ENCODE measurements around the gene TMEM51. TPM values are rescaled to one million over a fixed set of nuclear protein-coding genes. Genes with fewer than 3 reads are reported as not detected.

Gene TMEM51
- total RNA-seq, 1 experiment from 2014 or later, result 24.7 TPM

- Histone ChIP-seq H3K9me3 (no peaks in the 10 kb centered on the region), H3K36me3 (ENCODE audit: control insufficient read depth, insufficient read depth, low read length) (no peaks in the 10 kb centered on the region), H3K27me3 (replicated peaks; ENCODE audit: control insufficient read depth, insufficient read depth, low read length) (no peaks in the 10 kb centered on the region), H3K4me3 (ENCODE audit: low read depth, low read length) (no peak overlapping the region), H3K4me1 (peaks cover 60% of the 10 kb centered on the region)
- POLR2A ChIA-PET, result interaction anchor here (0.7 to 1.2 kb wide), 2 partner anchors 45 to 76 kb away, joined by 3 to 7 read pairs; partner anchors contain the start of gene TMEM51
- TF ChIP-seq CTCF (IDR thresholded peaks at IDR 0.05; ENCODE audit: insufficient read depth in 1 of 2, low read depth in 1 of 2, low read length in 1 of 2, severe bottlenecking in 1 of 2, unreplicated experiment in 1 of 2), result no peak
- no TSS peak for BruUV-seq (replicated peaks)
- no peaks in the 10 kb centered on the region for H3K27me3 Mint-ChIP-seq (ENCODE audit: insufficient read depth, unreplicated experiment)
- DNase-seq, result peak in 1 of 2 experiments; percentile 20
- peaks cover 21% of the 10 kb centered on the region for H3K36me3 Mint-ChIP-seq (ENCODE audit: insufficient read depth, unreplicated experiment)
- peaks cover 43% of the 10 kb centered on the region for H3K4me1 Mint-ChIP-seq (ENCODE audit: low read depth, unreplicated experiment)
- H3K9me3 Mint-ChIP-seq (ENCODE audit: unreplicated experiment), result no peaks in the 10 kb centered on the region
- intact Hi-C loops (cut with micrococcal nuclease; ENCODE audit: unreplicated experiment), result no loop called here
- peak overlapping the region; percentile 80 for H3K27ac Mint-ChIP-seq (ENCODE audit: unreplicated experiment)
- H3K4me3 Mint-ChIP-seq (ENCODE audit: unreplicated experiment), result peak overlapping the region; percentile 43
- CTCF ChIA-PET, result interaction anchor here (0.6 to 1.0 kb wide), 3 partner anchors 8 to 134 kb away, joined by 3 read pairs; no protein-coding TSS in a partner anchor
These were observed 44.3 kb downstream of the TMEM51 start for GRCh38 chr1:15197591-15198447.

- Histone ChIP-seq H3K9me3 (no peaks in the 10 kb centered on the region), H3K4me1 (peaks cover 59% of the 10 kb centered on the region), H3K27me3 (replicated peaks; ENCODE audit: control insufficient read depth, insufficient read depth, low read length) (no peaks in the 10 kb centered on the region), H3K36me3 (ENCODE audit: control insufficient read depth, insufficient read depth, low read length) (no peaks in the 10 kb centered on the region), H3K4me3 (ENCODE audit: low read depth, low read length) (no peak overlapping the region)
- DNase-seq, result no peak
- H3K27ac Mint-ChIP-seq (ENCODE audit: unreplicated experiment), result peak overlapping the region; percentile 80
- H3K36me3 Mint-ChIP-seq (ENCODE audit: insufficient read depth, unreplicated experiment), result peaks cover 20% of the 10 kb centered on the region
- H3K27me3 Mint-ChIP-seq (ENCODE audit: insufficient read depth, unreplicated experiment), result no peaks in the 10 kb centered on the region
- POLR2A ChIA-PET, result no interaction called here
- CTCF ChIA-PET, result interaction anchor here (0.6 kb wide), 1 partner anchor 133 kb away, joined by 3 read pairs; no protein-coding TSS in a partner anchor
- no TSS peak for BruUV-seq (replicated peaks)
- H3K4me3 Mint-ChIP-seq (ENCODE audit: unreplicated experiment), result no peak overlapping the region
- peaks cover 43% of the 10 kb centered on the region for H3K4me1 Mint-ChIP-seq (ENCODE audit: low read depth, unreplicated experiment)
- no peak for TF ChIP-seq CTCF (IDR thresholded peaks at IDR 0.05; ENCODE audit: insufficient read depth in 1 of 2, low read depth in 1 of 2, low read length in 1 of 2, severe bottlenecking in 1 of 2, unreplicated experiment in 1 of 2)
- intact Hi-C loops (cut with micrococcal nuclease; ENCODE audit: unreplicated experiment), result no loop called here
- no peaks in the 10 kb centered on the region for H3K9me3 Mint-ChIP-seq (ENCODE audit: unreplicated experiment)
These were observed 45.1 kb downstream of the TMEM51 start for GRCh38 chr1:15198684-15199083.

- Mint-ChIP-seq H3K4me1 (ENCODE audit: low read depth, unreplicated experiment) (peaks cover 27% of the 10 kb centered on the region), H3K27me3 (ENCODE audit: insufficient read depth, unreplicated experiment) (no peaks in the 10 kb centered on the region), H3K4me3 (ENCODE audit: unreplicated experiment) (no peak overlapping the region), H3K27ac (ENCODE audit: unreplicated experiment) (peak overlapping the region; percentile 75), H3K36me3 (ENCODE audit: insufficient read depth, unreplicated experiment) (peaks cover 15% of the 10 kb centered on the region), H3K9me3 (ENCODE audit: unreplicated experiment) (no peaks in the 10 kb centered on the region)
- no peak overlapping the region for H3K4me3 ChIP-seq (ENCODE audit: low read depth, low read length)
- CTCF ChIA-PET, result interaction anchor here (1.0 to 1.9 kb wide), 3 partner anchors 48 to 73 kb away, joined by 4 to 14 read pairs (median 6); partner anchors contain the start of gene TMEM51
- H3K36me3 ChIP-seq (ENCODE audit: control insufficient read depth, insufficient read depth, low read length), result no peaks in the 10 kb centered on the region; the same call in 1 of the 2 replicates
- BruUV-seq (replicated peaks), result no TSS peak
- POLR2A ChIA-PET, result no interaction called here
- peaks cover 48% of the 10 kb centered on the region for H3K4me1 ChIP-seq
- DNase-seq, result no peak
- intact Hi-C loops (cut with micrococcal nuclease; ENCODE audit: unreplicated experiment), result no loop called here
- TF ChIP-seq CTCF (IDR thresholded peaks at IDR 0.05; ENCODE audit: insufficient read depth in 1 of 2, low read depth in 1 of 2, low read length in 1 of 2, severe bottlenecking in 1 of 2, unreplicated experiment in 1 of 2), result no peak
- H3K9me3 ChIP-seq, result no peaks in the 10 kb centered on the region
- H3K27me3 ChIP-seq (replicated peaks; ENCODE audit: control insufficient read depth, insufficient read depth, low read length), result no peaks in the 10 kb centered on the region
These were observed 47.7 kb downstream of the TMEM51 start for GRCh38 chr1:15201221-15201620.
